Measurements from ENCODE around the gene TLE4.

GRCh38 chr9:79663300-79663699, 91.5 kb downstream of the TLE4 start:
- no peak for TF ChIP-seq CTCF (IDR thresholded peaks at IDR 0.05)
- TF ChIP-seq POLR2A (IDR thresholded peaks at IDR 0.05), result no peak
